Pons (tissue), 1 donor: ENCODE results near the gene ADGRL1.
"Not testable (repeated sequence)": the region's sequence is repeated elsewhere in the genome, so short reads cannot be mapped to it uniquely, and the experiment has no call there.

Experiments used
- DNase-seq: peaks from one replicate; pipeline ENCODE4 v3.0.0-alpha.2; 2016; ENCODE audit warnings: low spot score

The ADGRL1 gene

DNA sequence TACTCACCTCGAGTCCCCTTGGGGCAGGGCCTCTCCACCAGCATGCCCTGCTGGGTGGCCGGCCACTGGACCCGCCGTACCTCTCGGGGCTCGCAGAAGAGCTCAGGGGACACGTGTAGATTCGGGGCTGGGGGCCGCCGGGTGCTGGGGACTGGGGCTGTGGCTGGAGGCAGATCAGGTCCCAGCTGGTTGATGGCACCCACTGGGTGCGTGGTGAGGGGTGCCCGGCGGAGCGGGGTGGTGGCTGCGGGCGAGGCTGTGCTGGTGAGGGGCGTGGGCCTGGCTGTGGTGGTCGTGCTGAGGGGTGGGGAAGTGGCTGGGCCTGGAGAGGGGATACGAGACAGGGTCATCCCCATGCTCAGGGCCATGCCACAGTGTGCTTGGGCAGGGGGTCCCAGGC lies 44.7 kb downstream of the ADGRL1 start:
- DNase-seq: no peak

DNA sequence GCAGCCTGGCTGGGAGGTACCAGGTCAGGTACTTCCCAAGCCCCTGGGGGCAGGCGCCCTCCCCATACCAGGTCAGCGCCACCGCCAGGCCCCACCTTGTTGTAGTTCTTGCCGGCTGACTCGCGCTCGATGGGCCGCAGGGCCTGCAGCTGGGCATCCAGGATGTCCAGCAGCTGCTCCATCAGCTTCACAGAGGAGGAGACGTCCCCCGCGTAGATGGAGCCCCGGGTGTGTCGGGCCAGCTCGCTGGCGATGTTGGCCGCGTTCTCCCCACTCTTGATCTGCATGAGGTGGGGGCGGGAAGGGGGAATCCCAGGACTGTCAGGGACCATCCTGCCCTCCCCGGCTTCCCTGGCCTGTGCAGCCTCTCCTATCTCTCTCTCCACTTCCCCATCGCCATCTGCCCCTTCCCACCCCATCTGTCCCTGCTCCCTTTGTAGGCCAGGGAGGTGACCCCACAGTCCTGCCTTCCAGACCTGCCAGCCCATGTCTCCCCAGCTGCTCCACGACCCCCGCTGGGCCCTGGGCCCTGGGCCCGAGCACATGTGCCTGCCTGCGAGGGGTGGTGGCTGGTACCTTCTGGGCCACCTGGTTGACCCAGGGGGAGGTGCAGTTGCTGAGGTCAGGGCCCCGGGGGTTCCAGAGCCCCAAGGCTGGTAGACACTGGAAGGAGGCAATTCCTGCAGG lies 45.8 kb downstream of the ADGRL1 start:
- DNase-seq: no peak

DNA sequence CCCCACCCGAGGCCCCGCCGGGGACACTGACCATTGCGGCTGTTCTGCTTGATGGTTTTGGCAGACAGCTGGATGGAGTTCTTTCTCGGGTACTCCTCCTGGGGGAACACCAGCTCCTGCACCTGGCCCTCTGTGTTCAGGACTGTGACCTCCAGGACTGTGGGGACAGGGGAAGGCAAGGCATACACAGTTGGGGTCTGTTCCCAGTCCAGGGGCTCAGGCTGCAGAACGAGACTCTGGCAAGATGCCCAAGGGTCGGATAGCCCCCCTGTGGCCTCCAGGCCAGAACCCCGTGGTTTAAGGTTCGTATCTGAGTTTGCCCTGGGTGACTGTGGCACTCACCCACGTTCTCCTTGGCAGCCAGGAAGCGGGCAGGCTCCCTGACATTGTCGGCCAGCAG lies 46.9 kb downstream of the ADGRL1 start:
- no peak for DNase-seq

DNA sequence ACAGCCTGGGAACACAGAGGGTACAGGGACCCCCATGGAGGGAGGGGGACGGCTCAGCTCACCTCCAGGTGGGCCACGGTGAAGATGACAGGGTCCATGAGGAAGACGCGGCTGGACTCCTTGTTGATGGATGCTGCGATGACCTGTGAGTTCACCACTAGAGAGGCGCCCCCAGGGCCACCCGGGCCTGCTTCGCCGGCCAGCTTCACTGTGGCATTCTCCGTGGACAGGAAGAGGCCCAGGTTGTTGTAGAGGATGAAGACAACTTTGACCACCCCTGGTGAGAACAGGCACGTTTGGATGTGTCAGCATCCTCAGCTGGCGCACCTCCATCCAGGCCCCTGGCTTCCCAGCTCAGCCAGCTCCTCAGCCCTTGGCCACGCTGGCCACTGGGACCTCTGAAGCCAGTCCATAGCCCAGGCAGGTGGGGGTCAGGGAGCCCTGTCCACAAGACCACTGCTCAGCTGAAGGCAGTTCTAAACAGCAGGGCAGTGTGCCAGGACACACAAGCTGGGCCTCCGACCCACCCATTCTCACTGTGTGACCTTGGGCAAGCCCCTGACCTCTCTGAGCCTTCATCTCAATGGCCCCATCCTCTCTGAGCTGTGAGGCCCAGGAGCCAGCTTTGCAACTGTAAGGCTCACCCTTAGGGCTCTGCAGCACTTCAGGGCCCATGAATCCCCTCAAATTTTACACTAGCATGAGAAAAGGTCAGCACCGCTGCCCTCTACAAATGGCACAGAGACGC lies 47.5 kb downstream of the ADGRL1 start:
- no peak for DNase-seq

DNA sequence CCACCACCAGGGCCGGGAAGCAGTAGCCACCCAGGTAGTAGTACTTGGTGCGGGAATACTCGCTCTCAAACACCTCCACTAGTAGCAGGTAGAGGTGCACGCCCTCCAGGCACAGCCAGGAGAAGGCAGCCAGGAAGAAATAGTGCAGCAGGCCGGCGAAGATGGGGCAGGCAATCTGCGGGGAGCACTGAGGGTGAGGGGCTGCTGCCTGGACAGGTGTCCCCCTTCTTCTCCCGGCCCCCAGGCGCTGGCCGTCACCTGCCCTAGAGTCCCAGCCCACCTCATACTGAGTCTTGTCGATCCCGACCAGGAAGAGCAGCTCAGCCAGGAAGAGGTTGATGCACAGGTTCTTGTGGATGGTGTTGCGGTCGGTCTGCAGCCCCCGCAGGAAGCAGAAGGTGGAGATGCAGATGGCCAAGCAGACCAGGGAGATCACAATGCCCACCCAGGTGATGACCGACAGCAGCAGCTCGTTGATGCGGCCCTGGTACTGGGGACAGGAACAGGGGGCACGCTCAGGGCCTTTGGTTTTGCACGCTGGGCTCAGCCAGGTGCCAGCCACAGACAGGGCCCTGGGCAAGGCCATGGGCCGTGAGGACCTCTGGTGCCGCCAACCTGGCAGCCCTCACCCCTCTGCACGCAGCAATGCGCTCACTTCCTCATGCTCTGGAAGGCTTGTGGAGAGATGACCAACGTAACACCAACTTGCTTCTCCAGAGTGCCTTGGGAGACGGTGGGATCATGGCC lies 48.8 kb downstream of the ADGRL1 start:
- no peak for DNase-seq

DNA sequence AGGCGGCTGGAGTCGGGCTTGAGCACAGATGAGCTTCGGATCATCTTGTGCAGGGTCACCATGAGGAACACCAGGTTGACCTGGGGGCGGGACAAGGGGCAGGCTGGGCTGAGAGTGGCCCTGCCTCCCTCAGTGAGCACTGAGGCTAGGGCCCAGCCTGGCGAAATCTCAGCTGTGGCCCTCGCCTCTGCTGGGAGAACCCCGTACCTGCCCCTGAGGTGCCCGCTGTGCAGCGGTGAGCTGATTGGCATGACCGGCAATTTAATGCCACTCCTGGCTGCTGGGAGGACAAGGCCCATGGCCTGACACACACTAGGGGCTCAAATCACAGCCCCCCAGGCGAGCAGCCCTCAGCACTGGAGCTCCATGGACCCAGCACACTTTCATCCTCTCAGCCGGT lies 49.8 kb downstream of the ADGRL1 start:
- no peak for DNase-seq

DNA sequence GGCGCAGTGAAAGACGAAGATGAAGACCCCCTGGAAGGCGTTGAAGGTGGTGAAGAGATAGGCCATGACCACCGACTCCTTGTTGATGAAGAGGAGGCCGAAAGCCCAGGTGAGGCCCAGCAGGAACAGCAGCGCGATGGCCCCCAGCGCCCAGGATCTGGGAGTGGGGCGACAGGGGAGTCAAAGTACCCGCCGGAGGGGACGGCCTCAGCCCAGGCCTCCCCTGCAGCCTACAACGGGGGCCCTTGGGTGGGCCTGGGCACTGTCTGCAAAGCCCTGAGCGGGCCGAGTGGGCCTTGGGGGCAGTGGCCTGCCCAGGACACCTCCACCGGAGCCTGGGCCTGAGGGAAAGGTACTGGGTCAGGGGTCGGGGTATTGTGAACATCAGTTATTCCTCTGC lies 50.6 kb downstream of the ADGRL1 start:
- no peak for DNase-seq

DNA sequence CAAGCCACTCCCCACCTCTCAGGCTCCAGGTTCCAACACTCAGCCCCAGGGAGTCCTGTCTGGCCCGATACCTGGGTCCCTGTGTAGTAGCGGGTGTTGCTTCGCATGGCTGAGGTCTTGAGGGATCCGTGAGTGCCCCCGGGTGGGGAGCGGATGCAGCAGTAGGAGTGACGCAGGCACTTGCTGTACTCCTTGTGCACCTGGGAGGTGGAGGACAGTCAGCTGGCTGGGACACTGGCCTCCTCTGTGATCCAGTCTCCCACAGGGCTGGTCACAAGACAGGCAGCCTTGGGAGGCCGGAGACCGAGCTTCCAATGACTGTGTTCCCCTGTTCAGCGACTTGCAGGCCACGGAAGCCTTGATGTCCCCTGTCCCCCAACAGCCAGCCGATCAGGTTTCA lies 53.3 kb downstream of the ADGRL1 start:
- DNase-seq: no peak

DNA sequence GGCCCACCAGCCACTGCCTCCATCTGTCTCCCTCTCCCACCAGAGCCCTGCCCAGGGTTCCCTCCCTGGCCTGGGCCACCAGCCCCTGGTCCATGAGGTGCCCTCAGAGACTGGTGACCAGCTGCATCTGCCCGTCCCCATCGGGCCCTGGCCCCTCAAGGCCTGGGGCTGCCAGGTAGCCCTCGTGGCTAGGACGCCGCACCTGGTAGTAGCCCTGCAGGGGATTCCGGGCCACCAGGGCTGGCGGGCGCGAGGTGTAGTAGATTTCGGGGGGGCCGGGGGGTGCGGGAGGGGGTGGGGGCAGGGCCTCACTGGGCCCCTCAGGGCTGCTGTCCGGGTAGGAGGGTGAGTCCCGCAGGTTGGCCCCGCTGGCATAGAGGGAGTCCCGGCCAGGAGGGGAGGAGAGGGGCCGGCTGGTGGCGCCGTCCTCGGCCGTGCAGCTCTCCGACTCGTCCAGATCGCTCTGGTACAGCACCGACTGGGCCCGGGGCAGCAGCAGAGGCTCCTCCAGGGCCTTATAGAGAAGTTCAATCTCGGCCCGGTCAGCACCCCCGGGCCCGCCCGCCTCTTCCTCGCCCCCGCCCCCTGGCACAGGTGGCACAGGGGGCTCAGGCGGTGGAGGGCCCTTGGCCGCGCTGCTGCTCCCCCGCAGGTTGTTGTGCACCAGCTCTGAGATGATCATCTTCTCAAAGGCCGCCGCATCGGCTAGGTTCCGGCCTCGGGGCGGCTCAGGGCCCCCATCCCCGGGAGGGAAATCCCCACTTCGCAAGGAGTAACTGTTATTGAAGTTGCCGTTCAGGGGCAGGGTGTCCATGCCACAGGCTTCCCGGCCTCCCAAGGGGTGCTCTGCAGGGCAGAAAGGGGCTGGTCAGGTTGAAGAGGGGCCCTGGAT lies 55.0 kb downstream of the ADGRL1 start:
- no peak for DNase-seq

DNA sequence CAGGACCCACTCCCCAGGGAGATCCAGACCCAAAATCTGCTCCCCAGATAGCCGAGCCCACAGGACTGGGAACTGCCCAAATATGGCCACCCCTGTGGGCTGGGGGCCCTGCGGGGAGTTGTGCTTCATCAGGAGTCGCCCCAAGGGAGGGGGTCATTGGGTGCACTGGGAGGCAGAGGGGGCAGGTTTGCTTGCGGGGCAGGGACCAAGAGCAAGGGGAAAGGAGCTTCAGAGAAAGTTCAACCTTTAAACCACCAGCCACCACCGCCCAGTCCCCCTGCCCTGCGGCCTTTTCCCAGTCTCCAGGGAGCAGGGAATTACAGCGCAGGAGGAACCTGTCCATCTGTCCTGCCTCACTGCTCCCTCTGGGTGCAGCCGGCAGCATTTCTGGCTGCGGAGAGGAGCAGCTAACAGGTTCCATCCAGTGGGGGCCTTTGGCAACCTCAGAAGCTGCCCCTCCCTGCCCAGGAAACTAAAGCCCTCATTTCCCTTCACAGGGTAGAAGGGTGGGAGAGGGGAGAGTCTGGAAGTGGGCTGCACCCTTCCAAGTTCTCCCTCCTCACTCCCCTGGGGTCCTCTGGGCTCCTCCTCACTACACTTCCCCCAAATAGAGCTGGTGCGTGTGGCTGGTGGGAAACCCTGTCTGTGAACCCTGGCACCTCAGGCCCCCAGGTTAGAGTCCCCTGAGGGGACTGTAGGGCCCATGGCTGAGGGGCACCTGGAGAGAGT lies 55.8 kb downstream of the ADGRL1 start:
- DNase-seq: no peak

DNA sequence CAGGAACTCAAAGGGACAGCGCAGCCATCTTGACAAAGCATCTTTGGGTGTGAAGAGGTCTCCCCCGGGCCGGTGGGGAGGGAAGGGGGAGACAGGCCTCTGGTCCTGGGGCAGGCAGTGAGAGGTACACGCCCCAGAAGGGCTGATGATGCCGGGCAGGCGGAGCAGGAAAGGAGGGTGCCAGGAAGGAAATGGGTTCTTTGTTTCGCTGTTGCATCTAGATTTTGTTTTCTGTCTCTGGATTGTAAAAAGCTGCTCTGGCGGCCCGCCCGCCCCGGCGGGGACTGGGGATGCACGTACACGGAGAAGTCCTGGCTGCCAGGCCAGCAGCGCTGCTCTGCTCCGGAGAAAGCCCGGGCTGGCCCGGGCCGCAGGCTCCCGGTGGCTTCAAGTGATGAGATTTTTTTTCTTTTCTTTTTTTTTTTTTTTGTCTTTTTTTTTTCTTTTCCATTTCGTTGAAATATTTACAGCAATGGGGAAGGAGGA lies 56.4 kb downstream of the ADGRL1 start:
- DNase-seq: peak; percentile 70

DNA sequence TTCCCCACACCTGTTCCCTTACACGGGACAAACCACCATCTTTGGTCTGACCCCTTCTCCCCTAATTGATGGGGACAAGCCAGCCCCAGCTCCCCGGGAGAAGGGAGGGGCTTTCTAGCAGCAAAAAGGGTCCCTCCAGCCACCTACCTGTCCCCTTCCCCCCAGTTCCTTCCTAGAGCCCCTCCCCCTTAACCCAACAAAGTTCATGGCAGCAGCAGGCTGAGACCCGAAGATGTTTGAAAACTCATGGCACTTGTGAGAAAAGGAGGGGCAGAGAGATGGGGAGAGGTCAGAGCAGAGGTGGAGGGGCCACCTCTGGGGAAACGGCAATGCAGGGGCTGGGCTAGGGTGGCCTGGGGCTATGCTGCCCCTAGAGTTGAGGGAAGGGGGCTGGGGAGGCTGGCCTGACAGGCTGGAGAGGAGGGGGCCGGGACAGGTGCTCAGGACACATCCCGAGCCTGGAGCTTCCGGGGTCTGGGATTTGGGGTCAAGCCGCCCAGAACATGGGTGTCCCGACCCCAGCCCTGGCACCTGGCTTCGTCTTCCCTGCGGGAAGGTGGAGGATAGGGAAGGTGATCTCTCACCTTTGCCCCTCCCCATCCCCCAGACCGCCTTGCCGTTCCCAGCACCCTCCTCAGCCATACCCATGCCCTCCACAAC lies 57.1 kb downstream of the ADGRL1 start:
- DNase-seq: no peak

DNA sequence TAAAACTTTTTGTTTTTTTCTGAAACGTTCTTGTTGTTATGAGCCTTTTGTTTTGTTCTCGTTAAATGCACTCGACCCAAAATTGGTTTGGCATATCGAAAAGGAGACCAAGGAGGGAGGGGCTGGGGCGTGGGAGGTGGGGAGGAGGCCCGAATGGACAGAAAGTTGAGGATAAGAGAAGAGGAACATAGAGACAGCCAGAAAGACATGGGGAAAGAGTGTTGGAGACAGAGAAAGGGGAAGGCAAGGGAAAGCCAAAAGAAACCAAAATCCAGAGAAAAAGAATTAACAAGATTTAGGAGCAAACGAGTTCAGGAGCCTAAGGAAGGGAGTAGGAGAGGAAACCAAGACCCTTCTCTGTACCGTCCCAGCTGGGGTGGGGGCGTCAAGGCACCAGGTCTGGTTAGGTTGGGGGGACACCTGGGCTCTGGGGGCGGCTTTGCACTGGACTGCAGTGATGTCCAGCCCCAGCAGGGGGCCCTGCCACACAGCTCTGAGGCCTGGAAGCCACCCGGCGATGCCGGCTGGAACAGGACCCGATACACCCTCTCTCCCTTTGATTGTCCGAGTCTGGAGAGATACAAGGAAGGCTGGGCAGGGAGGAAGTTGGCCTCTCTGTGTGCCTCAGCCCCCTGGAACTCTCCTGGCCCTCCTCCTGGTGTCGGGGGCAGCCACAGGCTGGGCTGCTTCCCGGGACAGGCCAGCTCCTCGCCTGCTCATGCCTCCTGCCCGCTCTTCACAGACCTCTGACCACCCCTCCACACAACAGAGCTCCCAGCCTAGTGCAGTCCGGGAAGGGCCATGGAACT lies 58.0 kb downstream of the ADGRL1 start:
- DNase-seq: peak; percentile 76

DNA sequence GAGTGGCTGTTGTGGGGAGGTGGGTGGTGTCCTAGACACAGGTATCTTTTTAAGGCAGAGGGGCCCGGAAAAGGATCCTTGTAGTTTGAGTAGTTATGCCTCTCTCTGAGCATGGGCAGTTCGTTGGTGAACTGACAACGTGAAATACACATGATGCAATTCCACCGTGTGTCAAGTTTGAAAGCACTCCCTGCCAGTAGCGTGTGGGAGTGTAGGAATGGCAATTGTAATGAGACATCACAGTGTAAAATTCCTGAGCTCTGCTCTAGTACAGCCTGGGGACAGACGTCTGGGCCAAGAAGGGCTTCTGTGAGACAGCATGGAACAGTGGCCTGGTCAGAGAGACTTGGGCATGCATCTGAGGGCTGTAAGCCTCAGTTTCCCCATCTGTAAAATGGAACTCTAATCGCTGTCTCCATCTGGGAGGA lies 59.2 kb downstream of the ADGRL1 start:
- no peak for DNase-seq

DNA sequence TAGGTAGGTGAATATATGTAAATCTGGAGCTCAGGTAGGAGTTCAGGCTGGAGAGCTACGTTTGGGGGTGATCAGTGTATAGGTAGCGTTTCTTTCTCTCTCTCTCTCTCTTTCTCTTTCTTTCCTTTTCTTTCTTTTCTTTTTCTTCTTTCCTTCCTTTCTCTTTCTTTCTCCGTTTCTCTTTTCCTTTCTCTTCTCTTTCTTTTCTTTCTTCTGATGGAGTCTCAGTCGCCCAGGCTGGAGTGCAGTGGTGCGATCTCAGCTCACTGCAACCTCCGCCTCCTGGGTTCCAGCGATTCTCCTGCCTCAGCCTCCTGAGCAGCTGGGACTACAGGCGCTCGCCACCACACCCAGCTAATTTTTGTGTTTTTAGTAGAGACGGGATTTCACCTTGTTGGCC lies 59.8 kb downstream of the ADGRL1 start:
- not testable (repeated sequence) for DNase-seq

DNA sequence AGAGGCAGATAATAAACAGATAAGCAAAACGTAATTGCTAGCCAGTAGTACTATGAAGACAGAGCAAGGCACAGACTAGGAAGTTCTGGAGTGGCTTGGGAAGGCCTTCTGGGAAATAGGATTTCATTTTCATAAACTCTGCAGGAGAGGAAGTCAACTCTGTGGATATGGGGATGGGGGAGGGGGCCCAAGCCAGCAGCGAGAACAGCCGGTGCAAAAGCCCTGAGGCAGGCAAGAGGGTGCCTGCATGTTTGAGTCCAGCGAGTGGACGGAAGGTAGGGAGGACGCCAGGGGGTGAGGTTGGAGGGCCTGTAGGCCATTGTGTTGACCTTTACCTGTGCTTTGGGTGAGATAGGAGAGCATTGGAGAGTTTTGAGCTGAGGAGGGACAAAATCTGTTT lies 60.6 kb downstream of the ADGRL1 start:
- DNase-seq: no peak

DNA sequence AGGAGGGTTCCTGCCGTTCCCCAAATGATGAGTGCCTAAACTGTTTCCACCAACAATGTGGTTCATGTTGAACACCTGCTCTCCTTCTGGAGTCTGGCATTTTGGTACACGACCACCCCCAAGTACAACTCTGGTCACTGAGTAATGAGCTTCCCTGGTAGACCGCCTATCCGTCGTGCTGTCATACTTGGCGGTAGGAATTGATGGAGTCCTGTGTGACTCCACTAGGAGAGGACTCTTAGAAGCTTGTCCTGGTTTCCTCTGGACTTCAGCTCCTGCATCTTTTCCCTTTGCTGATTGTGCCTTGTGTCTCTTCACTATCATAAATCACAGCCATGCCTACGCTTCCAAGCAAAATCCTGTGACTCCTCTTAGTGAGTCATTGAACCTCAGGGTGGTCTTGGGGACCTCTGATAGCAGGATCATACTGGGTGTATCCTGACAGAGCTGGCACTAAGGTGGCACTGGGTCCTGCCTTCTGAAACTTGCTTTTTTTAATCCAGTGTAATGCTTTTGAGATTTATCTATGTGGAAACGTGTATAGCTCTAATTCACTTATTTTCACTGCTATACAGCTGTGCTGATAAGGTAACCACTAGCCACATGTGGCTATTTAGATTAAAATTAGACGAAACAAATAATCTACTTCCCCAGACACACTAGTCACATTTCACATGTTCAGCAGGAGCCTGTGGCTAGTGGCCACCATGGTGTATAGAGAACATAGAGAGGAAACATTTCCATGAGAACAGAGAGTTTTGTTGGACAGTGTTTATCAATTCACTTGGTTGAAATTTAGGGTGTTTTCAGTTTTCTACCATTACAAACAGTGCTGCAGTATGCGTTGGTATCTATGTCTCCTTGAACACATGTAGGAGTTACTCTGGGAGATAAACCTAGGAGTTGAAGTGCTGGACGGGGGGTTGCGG lies 63.4 kb downstream of the ADGRL1 start:
- DNase-seq: no peak

DNA sequence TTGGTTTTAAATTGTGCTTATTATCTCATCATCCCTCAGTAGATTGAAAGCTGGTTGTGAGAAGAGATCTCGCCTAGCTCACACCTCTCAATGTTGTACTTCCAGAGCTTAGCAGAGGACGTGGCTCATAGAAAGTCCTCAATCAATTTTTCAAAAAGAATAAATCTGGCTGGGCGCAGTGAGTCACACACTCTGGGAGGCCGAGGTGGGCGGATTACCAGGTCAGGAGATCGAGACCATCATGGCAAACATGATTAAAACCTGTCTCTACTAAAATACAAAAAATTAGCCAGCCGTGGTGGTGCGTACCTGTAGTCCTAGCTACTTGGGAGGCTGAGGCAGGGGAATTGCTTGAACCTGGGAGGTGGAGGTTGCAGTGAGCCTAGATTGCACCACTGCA lies 64.9 kb downstream of the ADGRL1 start:
- DNase-seq: no peak

DNA sequence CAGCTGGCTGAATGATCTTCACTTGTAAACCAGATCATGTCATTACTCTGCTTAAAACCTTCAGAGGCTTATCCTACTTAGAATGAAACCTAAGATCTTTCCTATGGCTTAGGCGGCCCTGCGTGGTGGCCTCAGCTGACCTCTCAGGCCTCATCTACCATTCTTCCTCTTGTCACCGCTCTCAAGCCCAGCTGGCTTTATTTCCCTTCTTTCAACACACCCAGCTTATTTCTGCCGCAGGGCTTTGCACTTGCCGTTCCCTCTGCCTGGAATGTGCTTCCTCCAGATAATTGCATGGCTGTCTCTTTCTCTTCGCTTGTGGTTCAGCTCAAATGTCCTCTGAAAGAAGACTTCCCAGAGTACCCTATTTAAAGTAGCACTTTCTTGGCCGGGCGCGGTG lies 66.0 kb downstream of the ADGRL1 start:
- DNase-seq: no peak
